Smooth muscle cell (in vitro differentiated cells): Measurements from ENCODE around the gene AVPI1. TPM values are rescaled to one million over a fixed set of nuclear protein-coding genes. Genes with fewer than 3 reads are reported as not detected.

Experiments used
- DNase-seq: peaks from one replicate; lab custom pipeline; 2025; ENCODE audit not compliant: unreplicated experiment; lab: John Stamatoyannopoulos, UW
- H2AFZ ChIP-seq: fragments of 200-600 bp; sonication (generic); 2 replicates; pipeline ENCODE4 v1.6.0; 2016; ENCODE audit warnings: antibody characterized with exemption, low read depth, mild to moderate bottlenecking
- H3F3A ChIP-seq: fragments of 200-600 bp; sonication (generic); 2 replicates; pipeline ENCODE4 v1.6.0; 2017; ENCODE audit warnings: antibody characterized with exemption, low read depth
- H3K27ac ChIP-seq: fragments of 200-600 bp; sonication (generic); 2 replicates; pipeline ENCODE4 v1.5.1; 2016; ENCODE audit warnings: low read depth, mild to moderate bottlenecking
- H3K27me3 ChIP-seq: fragments of 200-600 bp; sonication (generic); 2 replicates; pipeline ENCODE4 v1.6.1; 2016; ENCODE audit warnings: low read depth, mild to moderate bottlenecking
- H3K36me3 ChIP-seq: fragments of 200-600 bp; sonication (generic); 2 replicates; pipeline ENCODE4 v1.5.1; 2016; ENCODE audit warnings: low read depth
- H3K4me1 ChIP-seq: fragments of 200-600 bp; sonication (generic); 2 replicates; pipeline ENCODE4 v1.5.1; 2016; ENCODE audit warnings: low read depth
- H3K4me2 ChIP-seq: fragments of 200-600 bp; sonication (generic); 2 replicates; pipeline ENCODE4 v1.6.0; 2016; ENCODE audit warnings: mild to moderate bottlenecking
- H3K4me3 ChIP-seq: fragments of 200-600 bp; sonication (generic); 2 replicates; pipeline ENCODE4 v1.5.1; 2016; ENCODE audit warnings: mild to moderate bottlenecking
- H3K79me2 ChIP-seq: fragments of 200-600 bp; sonication (generic); 2 replicates; pipeline ENCODE4 v1.6.0; 2016; ENCODE audit warnings: low read depth, mild to moderate bottlenecking
- H3K9ac ChIP-seq: fragments of 200-600 bp; sonication (generic); 2 replicates; pipeline ENCODE4 v1.6.0; 2016; ENCODE audit warnings: low read depth
- H3K9me3 ChIP-seq: fragments of 200-600 bp; sonication (generic); replicated peaks from 2 replicates; pipeline ENCODE4 v1.5.1; 2016; ENCODE audit warnings: low read depth
- H4K20me1 ChIP-seq: fragments of 200-600 bp; sonication (generic); 2 replicates; pipeline ENCODE4 v1.6.0; 2016; ENCODE audit warnings: low read depth
- WGBS: methylation state at CpG from one replicate; pipeline ENCODE4 v1.1.7; 2016; ENCODE audit warnings: low lambda C conversion rate; 5-methylcytosine and 5-hydroxymethylcytosine counted together
- polyA plus RNA-seq: library from polyadenylated mRNA; unstranded; fragments of >200 nt; fragmentation: Nextera tagmentation; extraction: Ambion mirVana; gene quantifications from 2 replicates; pipeline ENCODE4 v1.2.1, GENCODE V29; 2016
- total RNA-seq: library from RNA; depleted of rRNA; stranded (reverse); fragments of >200 nt; gene quantifications from 2 replicates; pipeline ENCODE4 v1.2.3, GENCODE V29; 2014
- TF ChIP-seq, protein P1 (sequence below): fragments of 200-600 bp; sonication (generic); IDR thresholded peaks from 2 replicates; pipeline ENCODE4 v1.5.1; 2017; ENCODE audit warnings: borderline replicate concordance, mild to moderate bottlenecking, antibody characterized with exemption; ENCODE audit not compliant: insufficient read depth, poor library complexity, severe bottlenecking

AVPI1 gene
- total and polyA plus RNA-seq, 2 experiments from 2014 or later = 23.8 to 32.5 TPM

DNA sequence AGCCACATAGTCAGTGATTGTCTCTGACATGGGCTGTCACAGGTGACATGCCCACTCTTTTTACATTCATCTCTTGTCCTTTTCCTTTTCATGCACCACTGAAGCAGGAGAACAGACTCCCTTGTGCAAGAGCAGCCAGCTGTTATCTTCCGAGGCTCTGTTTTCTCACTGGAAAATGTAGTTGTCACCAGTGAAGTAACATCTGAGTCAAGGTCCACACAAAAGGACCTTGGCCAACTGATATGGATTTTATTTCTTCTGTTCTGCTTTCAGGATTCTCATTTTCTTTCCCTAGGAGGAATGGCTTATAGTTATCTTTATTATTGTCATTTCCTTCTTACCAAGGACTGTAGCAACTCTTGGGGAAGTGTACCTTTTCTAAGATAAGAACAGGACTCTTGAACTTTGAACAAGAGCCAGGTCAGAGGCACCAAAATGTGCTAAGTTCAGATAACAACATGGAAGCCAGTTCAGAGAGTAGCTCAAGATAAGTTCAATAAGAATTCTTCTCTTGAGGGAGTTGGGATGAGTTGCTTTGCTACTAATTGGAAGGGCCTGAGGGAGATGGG is 22.7 kb downstream of the AVPI1 start:
- H4K20me1 ChIP-seq = peaks cover 5% of the 10 kb centered on the region
- DNase-seq = no peak
- TF ChIP-seq, protein P1, sequence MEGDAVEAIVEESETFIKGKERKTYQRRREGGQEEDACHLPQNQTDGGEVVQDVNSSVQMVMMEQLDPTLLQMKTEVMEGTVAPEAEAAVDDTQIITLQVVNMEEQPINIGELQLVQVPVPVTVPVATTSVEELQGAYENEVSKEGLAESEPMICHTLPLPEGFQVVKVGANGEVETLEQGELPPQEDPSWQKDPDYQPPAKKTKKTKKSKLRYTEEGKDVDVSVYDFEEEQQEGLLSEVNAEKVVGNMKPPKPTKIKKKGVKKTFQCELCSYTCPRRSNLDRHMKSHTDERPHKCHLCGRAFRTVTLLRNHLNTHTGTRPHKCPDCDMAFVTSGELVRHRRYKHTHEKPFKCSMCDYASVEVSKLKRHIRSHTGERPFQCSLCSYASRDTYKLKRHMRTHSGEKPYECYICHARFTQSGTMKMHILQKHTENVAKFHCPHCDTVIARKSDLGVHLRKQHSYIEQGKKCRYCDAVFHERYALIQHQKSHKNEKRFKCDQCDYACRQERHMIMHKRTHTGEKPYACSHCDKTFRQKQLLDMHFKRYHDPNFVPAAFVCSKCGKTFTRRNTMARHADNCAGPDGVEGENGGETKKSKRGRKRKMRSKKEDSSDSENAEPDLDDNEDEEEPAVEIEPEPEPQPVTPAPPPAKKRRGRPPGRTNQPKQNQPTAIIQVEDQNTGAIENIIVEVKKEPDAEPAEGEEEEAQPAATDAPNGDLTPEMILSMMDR = no peak
- no peak overlapping the region for H2AFZ ChIP-seq
- peaks cover 11% of the 10 kb centered on the region for H3K36me3 ChIP-seq
- no peaks in the 10 kb centered on the region for H3K9me3 ChIP-seq
- H3K27me3 ChIP-seq = no peaks in the 10 kb centered on the region
- no peak overlapping the region for H3K9ac ChIP-seq
- 85% methylated on average over 1 of the region's 1 CpG for WGBS
- H3K4me1 ChIP-seq = no peaks in the 10 kb centered on the region
- no peaks in the 10 kb centered on the region for H3F3A ChIP-seq
- H3K79me2 ChIP-seq = no peaks in the 10 kb centered on the region
- no peak overlapping the region for H3K4me2 ChIP-seq
- no peak overlapping the region for H3K27ac ChIP-seq
- no peak overlapping the region for H3K4me3 ChIP-seq

DNA sequence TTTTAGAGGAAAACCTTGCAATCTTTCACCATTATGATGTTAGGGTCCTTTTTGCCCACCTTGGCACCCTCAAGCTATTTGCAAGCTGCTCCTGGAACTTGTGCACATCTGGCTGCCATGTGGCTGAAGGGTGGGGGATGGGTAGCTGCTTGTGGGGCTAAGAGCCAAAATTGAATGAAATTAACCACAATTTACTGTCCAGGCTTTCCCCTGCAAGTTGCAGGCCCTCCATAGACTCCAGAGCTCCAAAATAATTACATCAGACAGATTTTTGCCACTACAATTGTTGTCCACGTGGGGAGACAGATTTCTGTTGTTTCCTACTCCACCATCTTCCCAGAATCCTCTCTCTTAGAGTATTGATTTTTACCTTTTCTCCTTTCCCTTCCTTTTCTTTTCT is 27.5 kb downstream of the AVPI1 start:
- DNase-seq = no peak
- no peaks in the 10 kb centered on the region for H3K79me2 ChIP-seq
- peak overlapping the region; percentile 9 for H3K27ac ChIP-seq
- peaks cover 5% of the 10 kb centered on the region for H3K36me3 ChIP-seq
- no peak overlapping the region for H2AFZ ChIP-seq
- H3K4me1 ChIP-seq = no peaks in the 10 kb centered on the region
- H4K20me1 ChIP-seq = peaks cover 5% of the 10 kb centered on the region
- no peak overlapping the region for H3K9ac ChIP-seq
- H3K4me2 ChIP-seq = no peak overlapping the region
- TF ChIP-seq, protein P1 = no peak
- WGBS = 44% methylated on average over 1 of the region's 1 CpG
- H3K4me3 ChIP-seq = no peak overlapping the region
- H3K27me3 ChIP-seq = no peaks in the 10 kb centered on the region
- no peaks in the 10 kb centered on the region for H3K9me3 ChIP-seq
- H3F3A ChIP-seq = peaks cover 5% of the 10 kb centered on the region

DNA sequence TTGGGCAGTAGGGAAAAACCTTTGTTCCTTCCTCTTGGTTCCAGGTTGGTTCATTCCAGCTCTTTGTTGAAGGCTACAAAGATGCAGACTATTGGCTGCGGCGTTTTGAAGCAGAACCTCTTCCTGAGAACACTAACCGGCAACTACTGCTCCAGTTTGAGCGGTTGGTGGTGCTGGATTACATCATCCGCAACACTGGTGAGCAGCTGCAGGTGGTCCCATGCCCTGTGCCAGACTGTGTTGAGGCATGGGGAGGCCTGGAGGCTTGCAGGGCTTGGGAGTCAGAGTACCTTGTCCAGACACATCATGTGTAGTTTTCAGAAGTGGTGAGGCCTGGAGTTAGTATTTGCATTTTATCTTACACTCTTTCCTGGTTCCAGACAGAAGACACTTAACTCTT is 30.3 kb downstream of the AVPI1 start:
- no peaks in the 10 kb centered on the region for H3K4me1 ChIP-seq
- H3K4me3 ChIP-seq = no peak overlapping the region
- TF ChIP-seq, protein P1 = no peak
- no peaks in the 10 kb centered on the region for H3K9me3 ChIP-seq
- H3K36me3 ChIP-seq = peaks cover 17% of the 10 kb centered on the region
- peaks cover 1% of the 10 kb centered on the region for H4K20me1 ChIP-seq
- H3K27ac ChIP-seq = no peak overlapping the region
- H3F3A ChIP-seq = peaks cover 5% of the 10 kb centered on the region
- no peak overlapping the region for H3K9ac ChIP-seq
- H3K79me2 ChIP-seq = peaks cover 9% of the 10 kb centered on the region
- DNase-seq = no peak
- 95% methylated on average over 5 of the region's 5 CpGs for WGBS
- no peaks in the 10 kb centered on the region for H3K27me3 ChIP-seq
- H3K4me2 ChIP-seq = no peak overlapping the region
- H2AFZ ChIP-seq = no peak overlapping the region

DNA sequence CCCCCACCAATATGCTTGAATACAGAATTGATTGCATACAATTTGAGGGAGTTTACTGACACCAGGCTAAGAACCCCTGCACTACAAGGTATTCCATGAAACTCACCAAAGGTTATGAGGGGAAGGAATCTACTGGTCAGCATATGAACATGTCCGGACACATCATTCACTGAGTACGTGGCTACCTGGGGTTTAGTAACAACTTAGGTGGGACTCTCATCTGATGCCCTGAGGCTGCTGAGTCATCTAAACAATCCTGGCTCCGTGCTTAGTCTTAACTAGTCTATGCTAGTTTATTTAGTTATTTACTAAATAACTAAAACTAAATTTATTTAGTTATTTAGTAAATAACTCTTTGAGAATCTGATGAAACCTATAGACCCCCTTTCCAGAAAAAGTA is 35.3 kb downstream of the AVPI1 start:
- Histone ChIP-seq H3F3A (peaks cover 31% of the 10 kb centered on the region), H3K9ac (peak overlapping the region; percentile 64), H4K20me1 (no peaks in the 10 kb centered on the region), H3K4me2 (no peak overlapping the region), H3K9me3 (no peaks in the 10 kb centered on the region), H3K4me3 (no peak overlapping the region), H3K27ac (peak overlapping the region; percentile 96), H3K4me1 (peaks cover 19% of the 10 kb centered on the region), H3K36me3 (peaks cover 17% of the 10 kb centered on the region), H3K27me3 (no peaks in the 10 kb centered on the region), H3K79me2 (peaks cover 33% of the 10 kb centered on the region), H2AFZ (no peak overlapping the region)
- TF ChIP-seq, protein P1 = no peak
- 76% methylated on average over 3 of the region's 3 CpGs for WGBS
- DNase-seq = no peak
